WTC11 (cell line): Measurements from ENCODE around the gene NOTUM. TPM values are rescaled to one million over a fixed set of nuclear protein-coding genes. Genes with fewer than 3 reads are reported as not detected.

ENCODE experiments used
- ATAC-seq: fragments of 200-7000 bp; cut with Tn5 transposase; 2 replicates; pipeline ENCODE4 v1.10.0; 2021; ENCODE audit warnings: mild to moderate bottlenecking, moderate library complexity
- CTCF ChIA-PET: fragments of 300-600 bp; sonication (Branson Sonifier 250); formaldehyde crosslinking; loops from one replicate; lab custom pipeline; 2021; ENCODE audit warnings: antibody characterized with exemption; lab: Charles Lee
- POLR2A ChIA-PET: fragments of 350-600 bp; sonication (Branson Sonifier 250); formaldehyde crosslinking; loops from one replicate; lab custom pipeline; 2021; ENCODE audit warnings: antibody characterized with exemption; lab: Charles Lee
- DNase-seq: peaks from one replicate; pipeline ENCODE4 v3.0.0; 2021; ENCODE audit warnings: low spot score
- H3K27ac Mint-ChIP-seq: 2 replicates; pipeline ENCODE4 v1.8.0; 2021; ENCODE audit warnings: mixed read lengths
- H3K27me3 Mint-ChIP-seq: 2 replicates; pipeline ENCODE4 v1.8.0; 2021; ENCODE audit warnings: low read depth, mild to moderate bottlenecking, moderate library complexity, mixed read lengths
- H3K36me3 Mint-ChIP-seq: 2 replicates; pipeline ENCODE4 v1.8.0; 2021; ENCODE audit warnings: mixed read lengths
- H3K4me1 Mint-ChIP-seq: 2 replicates; pipeline ENCODE4 v1.8.0; 2022; ENCODE audit warnings: mixed read lengths
- H3K4me3 Mint-ChIP-seq: 2 replicates; pipeline ENCODE4 v1.8.0; 2021; ENCODE audit warnings: mild to moderate bottlenecking, moderate library complexity, mixed read lengths
- H3K9me3 Mint-ChIP-seq: 2 replicates; pipeline ENCODE4 v1.8.0; 2021; ENCODE audit warnings: mixed read lengths
- ARID4B ChIP-seq: sonication (generic); formaldehyde crosslinking; IDR thresholded peaks from 2 replicates; pipeline ENCODE4 v1.8.0; 2023; ENCODE audit warnings: missing genetic modification reagents, mild to moderate bottlenecking, borderline replicate concordance
- E2F5 ChIP-seq: sonication (generic); formaldehyde crosslinking; IDR thresholded peaks from 2 replicates; pipeline ENCODE4 v1.8.1; 2022; ENCODE audit warnings: mild to moderate bottlenecking, moderate library complexity, missing genetic modification reagents
- GABPB1 ChIP-seq: sonication (generic); formaldehyde crosslinking; IDR thresholded peaks from 2 replicates; pipeline ENCODE4 v1.8.1; 2023; ENCODE audit warnings: mild to moderate bottlenecking, missing genetic modification reagents
- GTF2I ChIP-seq: fragments of 250-450 bp; sonication (Bioruptor Pico); conservative IDR thresholded peaks from 2 replicates; pipeline ENCODE4 v1.4.0; 2021; ENCODE audit warnings: mild to moderate bottlenecking
- MLX ChIP-seq: sonication (generic); formaldehyde crosslinking; IDR thresholded peaks from 2 replicates; pipeline ENCODE4 v1.8.1; 2023; ENCODE audit warnings: mild to moderate bottlenecking, missing genetic modification reagents, moderate library complexity
- SOX15 ChIP-seq: fragments of 250-450 bp; sonication (Bioruptor Pico); IDR thresholded peaks from 2 replicates; pipeline ENCODE4 v1.9.0; 2021; ENCODE audit warnings: mild to moderate bottlenecking
- SP1 ChIP-seq: sonication (generic); formaldehyde crosslinking; conservative IDR thresholded peaks from 2 replicates; pipeline ENCODE4 v1.8.1; 2022; ENCODE audit warnings: missing genetic modification reagents
- TEAD1 ChIP-seq: sonication (generic); formaldehyde crosslinking; IDR thresholded peaks from 2 replicates; pipeline ENCODE4 v1.8.0; 2022; ENCODE audit warnings: mild to moderate bottlenecking, missing genetic modification reagents
- ZNF281 ChIP-seq: sonication (generic); formaldehyde crosslinking; IDR thresholded peaks from 2 replicates; pipeline ENCODE4 v1.8.0; 2023; ENCODE audit warnings: mild to moderate bottlenecking, missing genetic modification reagents
- total RNA-seq: library from RNA; stranded (reverse); gene quantifications from 3 replicates; pipeline ENCODE4 v1.2.3, GENCODE V29; 2021

NOTUM gene
- total RNA-seq, 1 experiment from 2014 or later = 1.7 TPM

GRCh38 chr17:82000803-82001570 is 40.0 kb upstream of the NOTUM start:
- ChIA-PET POLR2A (no interaction called here), CTCF (interaction anchor here (0.7 kb wide), 1 partner anchor 12 kb away, joined by 3 read pairs; no protein-coding TSS in a partner anchor)
- DNase-seq = no peak
- Mint-ChIP-seq H3K9me3 (no peaks in the 10 kb centered on the region), H3K4me1 (no peaks in the 10 kb centered on the region), H3K4me3 (no peak overlapping the region), H3K27me3 (no peaks in the 10 kb centered on the region), H3K36me3 (no peaks in the 10 kb centered on the region), H3K27ac (no peak overlapping the region)
- no peak for ATAC-seq
- TF ChIP-seq GABPB1 (CRISPR knock-in tag) = peak; percentile 89
- TF ChIP-seq MLX (CRISPR knock-in tag) = no peak

- H3K27me3 Mint-ChIP-seq = no peaks in the 10 kb centered on the region
- no peak for DNase-seq
- ChIA-PET POLR2A (no interaction called here), CTCF (no interaction called here)
- ATAC-seq = peak; percentile 28; the same call in 1 of the 2 replicates
- no peak for TF ChIP-seq SP1
- TF ChIP-seq E2F5 = no peak
- TF ChIP-seq TEAD1 (CRISPR knock-in tag) = no peak
- no peak for TF ChIP-seq ARID4B
- no peak for TF ChIP-seq SOX15 (CRISPR knock-in tag)
- no peak for TF ChIP-seq GTF2I
- no peaks in the 10 kb centered on the region for H3K9me3 Mint-ChIP-seq
- no peaks in the 10 kb centered on the region for H3K4me1 Mint-ChIP-seq
- no peaks in the 10 kb centered on the region for H3K36me3 Mint-ChIP-seq
- H3K27ac Mint-ChIP-seq = no peak overlapping the region
- H3K4me3 Mint-ChIP-seq = no peak overlapping the region
These were observed 39.2 kb upstream of the NOTUM start for GRCh38 chr17:81999976-82000802.

- H3K4me1 Mint-ChIP-seq = no peaks in the 10 kb centered on the region
- H3K4me3 Mint-ChIP-seq = no peak overlapping the region
- no peak for DNase-seq
- no peaks in the 10 kb centered on the region for H3K9me3 Mint-ChIP-seq
- POLR2A ChIA-PET = no interaction called here
- H3K27ac Mint-ChIP-seq = no peak overlapping the region
- H3K27me3 Mint-ChIP-seq = no peaks in the 10 kb centered on the region
- no peak for ATAC-seq
- TF ChIP-seq GABPB1 (CRISPR knock-in tag) (0 out of 2 replicates have a peak, but pooled peaks have one; percentile 12), ZNF281 (no peak), MLX (CRISPR knock-in tag) (no peak)
- H3K36me3 Mint-ChIP-seq = no peaks in the 10 kb centered on the region
- CTCF ChIA-PET = interaction anchor here (1.0 kb wide), 1 partner anchor 20 kb away, joined by 4 read pairs; no protein-coding TSS in a partner anchor
These were observed 38.6 kb upstream of the NOTUM start for GRCh38 chr17:81999587-81999975.
